SIG-M5 treated with dmso at 0.1 percent for 504 hours (cell line): Measurements from ENCODE around the gene KANK4.

ENCODE experiments used
- DNase-seq: peaks from one replicate; lab custom pipeline; 2025; ENCODE audit not compliant: unreplicated experiment; lab: John Stamatoyannopoulos, UW

Gene KANK4

GRCh38 chr1:62212411-62212810, 106.8 kb downstream of the KANK4 start:
- no peak for DNase-seq

DNA sequence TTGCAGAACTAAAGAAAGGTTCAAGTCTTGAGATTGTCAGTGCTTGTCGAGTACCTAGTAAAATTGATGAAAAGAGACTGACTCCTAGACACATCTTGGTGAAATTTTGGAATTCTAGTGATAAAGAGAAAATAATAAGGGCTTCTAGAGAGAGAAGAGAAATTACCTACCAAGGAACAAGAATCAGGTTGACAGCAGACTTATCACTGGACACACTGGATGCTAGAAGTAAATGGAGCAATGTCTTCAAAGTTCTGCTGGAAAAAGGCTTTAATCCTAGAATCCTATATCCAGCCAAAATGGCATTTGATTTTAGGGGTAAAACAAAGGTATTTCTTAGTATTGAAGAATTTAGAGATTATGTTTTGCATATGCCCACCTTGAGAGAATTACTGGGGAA, 108.3 kb downstream of the KANK4 start:
- DNase-seq = no peak

DNA sequence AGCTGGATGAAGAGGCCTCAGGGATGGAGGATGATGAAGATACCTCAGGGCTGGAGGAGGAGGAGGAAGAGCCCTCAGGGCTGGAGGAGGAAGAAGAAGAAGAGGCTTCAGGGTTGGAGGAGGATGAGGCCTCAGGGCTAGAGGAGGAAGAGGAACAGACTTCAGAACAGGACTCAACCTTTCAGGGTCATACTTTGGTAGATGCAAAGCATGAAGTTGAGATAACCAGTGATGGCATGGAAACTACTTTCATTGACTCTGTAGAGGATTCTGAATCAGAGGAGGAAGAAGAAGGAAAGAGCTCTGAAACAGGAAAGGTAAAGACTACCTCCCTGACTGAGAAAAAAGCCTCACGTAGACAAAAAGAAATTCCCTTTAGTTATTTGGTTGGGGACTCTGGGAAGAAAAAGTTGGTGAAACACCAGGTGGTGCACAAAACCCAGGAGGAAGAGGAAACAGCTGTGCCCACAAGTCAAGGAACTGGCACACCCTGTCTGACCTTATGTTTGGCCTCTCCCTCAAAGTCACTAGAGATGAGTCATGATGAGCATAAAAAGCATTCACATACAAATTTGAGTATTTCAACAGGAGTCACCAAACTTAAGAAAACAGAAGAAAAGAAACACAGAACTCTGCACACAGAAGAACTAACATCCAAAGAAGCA, 109.2 kb downstream of the KANK4 start:
- no peak for DNase-seq

- DNase-seq = no peak
These were observed 110.3 kb downstream of the KANK4 start for GRCh38 chr1:62208970-62209369.

DNA sequence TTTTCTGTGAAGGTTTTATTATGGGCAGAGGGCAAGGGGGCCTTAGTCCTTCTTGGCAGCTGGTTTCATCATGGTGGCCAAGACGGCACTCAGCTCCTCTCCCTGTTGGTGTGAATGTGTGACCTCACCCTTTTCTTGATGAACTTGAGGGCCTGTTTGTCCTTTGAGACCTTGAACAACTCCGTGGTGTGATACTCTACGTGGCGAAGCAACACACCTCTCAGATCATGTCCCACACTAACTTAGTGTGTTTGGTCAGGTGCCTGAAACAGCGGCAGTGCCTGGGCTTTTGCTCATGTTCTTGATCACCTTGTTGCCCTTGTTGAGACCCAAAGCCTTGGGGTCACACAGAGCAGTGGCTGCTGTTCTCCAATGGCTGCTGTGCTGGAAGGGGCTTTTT, 111.1 kb downstream of the KANK4 start:
- DNase-seq = no peak

DNA sequence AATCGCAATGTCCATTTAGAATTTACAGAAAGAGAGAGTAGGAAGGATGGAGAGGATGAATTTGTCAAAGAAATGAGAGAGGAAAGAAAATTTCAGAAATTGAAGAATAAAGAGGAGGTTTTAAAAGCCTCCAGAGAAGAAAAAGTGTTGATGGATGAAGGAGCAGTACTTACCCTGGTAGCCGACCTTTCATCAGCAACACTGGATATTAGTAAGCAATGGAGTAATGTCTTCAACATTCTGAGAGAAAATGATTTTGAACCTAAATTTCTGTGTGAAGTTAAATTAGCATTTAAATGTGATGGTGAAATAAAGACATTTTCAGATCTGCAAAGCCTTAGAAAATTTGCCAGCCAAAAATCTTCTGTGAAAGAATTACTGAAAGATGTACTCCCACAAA, 112.0 kb downstream of the KANK4 start:
- DNase-seq = no peak

DNA sequence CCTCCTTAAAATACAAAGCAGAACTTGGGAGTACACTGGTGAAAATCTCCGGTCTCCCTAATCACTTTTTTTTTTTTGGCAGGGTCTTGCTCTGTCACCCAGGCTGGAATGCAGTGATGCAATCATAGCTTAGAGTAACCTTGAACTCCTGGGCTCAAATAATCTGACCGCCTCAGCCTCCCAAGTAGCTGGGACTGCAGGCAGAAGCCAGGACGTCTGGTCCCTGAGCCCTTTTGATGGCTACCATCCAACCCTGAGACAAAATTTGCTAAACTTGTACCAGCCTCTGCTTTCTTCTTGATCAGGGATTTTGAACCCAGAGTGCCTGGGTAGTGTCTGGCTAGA, 120.5 kb downstream of the KANK4 start:
- no peak for DNase-seq

DNA sequence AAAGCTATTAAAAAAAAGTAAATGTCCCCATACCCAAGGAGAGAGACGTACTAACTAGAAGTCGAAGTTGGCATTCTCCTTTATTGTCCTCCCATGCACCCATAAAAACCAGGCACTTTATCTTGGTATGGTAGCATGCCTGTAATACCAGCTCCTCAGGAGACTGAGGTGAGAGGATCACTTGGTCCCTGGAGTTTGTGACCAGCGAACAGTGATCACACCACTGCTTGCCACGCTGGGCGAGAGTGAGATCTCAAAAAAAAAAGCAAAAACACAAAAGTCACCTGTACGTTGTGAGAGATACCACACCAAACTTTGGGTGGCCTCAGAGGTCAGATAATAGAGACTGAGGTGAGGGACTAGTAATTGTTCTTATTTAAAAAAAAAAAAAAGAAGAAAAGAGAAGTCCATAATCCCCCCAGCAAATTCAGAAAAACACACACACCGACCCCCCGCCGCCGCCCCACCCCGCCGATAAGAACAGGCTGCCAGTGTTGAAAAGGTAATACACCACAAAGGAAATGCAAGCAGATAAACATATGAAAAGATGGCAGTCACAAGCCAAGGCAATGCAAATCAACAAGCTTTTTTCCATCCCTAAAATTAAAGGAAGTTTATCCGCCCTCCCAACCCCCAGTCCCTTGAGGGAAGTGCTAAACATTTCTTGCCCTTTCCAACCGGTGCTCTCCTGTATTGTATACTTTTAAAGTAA, 121.0 kb downstream of the KANK4 start:
- no peak for DNase-seq

DNA sequence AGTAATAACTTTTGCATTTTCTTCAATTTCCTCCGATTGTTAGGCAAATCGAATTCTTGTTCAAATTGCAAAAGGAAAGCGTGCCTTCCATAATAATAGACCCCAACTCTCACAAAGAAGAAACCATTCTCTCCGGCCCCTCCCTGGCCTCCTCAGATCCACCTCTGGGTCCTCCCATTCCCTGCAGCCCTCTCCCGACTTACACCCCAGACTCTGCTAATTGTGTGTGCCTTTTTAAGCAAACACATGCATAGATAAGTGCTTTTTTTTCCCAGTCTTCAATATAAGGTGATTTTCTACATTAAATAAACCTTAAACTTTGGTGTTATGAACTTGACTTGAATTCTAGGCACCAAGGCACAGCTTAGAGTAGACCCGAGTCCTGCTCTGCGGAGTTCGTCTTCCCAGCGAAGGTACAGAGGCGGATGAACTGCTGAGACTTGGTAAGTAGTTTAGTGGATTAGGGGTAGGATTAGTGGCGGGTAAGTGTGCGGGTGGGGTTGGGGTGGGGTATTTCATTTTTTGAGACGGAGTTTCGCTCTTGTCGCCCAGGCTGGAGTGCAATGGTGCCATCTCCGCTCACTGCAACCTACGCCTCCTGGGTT, 123.0 kb downstream of the KANK4 start:
- no peak for DNase-seq

GRCh38 chr1:62194651-62195544, 124.3 kb downstream of the KANK4 start, which contains the start of gene L1TD1:
L1TD1 (plus strand) TSS chr1:62194849; CDS start chr1:62206629, 11,780 bp downstream.
- no peak for DNase-seq

DNA sequence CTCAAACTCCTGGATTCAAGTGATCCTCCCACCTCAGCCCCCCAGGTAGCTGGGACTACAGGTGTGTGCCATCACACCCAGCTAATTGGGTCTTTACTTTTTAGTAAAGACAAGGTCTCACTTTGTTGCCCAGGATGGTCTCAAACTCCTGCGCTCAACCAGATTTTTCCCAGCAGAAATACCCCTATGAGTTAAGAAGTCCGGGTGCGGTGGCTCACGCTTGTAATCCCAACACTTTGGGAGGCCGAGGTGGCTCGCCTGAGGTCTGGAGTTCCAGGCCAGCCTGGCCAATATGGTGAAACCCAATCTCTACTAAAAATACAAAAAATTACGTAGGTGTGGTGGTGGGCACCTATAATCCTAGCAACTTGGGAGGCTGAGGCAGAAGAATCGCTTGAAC, 131.1 kb downstream of the KANK4 start:
- DNase-seq = no peak

DNA sequence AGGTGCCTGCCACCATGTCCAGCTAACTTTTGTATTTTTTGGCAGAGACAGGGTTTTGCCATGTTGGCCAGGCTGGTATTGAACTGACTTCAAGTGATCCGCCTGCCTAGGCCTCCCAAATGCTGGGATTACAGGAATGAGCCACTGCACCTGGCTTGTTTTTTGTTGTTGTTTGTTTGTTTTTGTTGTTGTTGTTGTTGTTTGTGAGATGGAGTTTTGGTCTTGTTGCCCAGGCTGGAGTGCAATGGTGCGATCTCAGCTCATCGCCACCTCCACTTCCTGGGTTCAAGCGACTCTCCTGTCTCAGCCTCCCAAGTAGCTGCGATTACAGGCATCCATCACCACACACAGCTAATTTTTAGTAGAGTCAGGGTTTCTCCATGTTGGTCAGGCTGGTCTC, 131.7 kb downstream of the KANK4 start:
- no peak for DNase-seq
